Measurements from ENCODE around the gene CTXN1.
"Not testable (repeated sequence)": the region's sequence is repeated elsewhere in the genome, so short reads cannot be mapped to it uniquely, and the experiment has no call there.

Gene CTXN1

DNA sequence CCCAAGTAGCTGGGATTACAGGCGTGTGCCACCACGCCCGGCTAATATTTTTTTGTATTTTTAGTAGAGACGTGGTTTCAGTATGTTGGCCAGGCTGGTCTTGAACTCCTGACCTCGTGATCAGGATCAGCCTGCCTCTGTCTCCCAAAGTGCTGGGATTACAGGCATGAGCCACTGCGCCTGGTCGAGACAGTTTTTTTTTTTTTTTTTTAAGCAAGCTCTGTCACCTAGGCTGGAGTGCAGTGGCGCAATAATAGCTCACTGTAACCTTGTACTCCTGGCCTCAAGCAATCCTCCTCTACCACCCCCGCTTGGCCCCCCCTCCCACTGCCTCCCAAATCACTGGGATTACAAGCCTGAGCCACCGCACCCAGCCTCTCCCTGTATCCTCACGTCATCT, 28.6 kb downstream of the CTXN1 start:
- DNase-seq: no peak

DNA sequence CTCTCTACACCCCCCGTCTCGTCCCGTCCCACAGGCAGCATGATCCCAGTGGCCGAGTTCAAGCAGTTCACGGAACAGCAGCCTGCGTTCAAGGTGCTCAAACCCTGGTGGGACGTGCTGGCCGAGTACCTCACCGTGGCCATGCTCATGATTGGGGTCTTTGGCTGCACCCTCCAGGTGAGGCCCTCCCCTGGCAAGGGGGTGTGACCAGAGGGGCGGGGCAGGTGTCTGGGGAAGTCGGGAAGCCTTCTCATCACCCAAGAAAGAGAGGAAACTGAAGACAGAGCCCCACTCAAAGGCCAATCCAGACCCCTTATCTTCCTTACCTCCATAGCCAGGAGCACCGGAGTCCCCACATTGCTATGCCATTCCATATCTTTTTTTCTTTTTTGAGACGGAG, 30.4 kb downstream of the CTXN1 start:
- DNase-seq: no peak

DNA sequence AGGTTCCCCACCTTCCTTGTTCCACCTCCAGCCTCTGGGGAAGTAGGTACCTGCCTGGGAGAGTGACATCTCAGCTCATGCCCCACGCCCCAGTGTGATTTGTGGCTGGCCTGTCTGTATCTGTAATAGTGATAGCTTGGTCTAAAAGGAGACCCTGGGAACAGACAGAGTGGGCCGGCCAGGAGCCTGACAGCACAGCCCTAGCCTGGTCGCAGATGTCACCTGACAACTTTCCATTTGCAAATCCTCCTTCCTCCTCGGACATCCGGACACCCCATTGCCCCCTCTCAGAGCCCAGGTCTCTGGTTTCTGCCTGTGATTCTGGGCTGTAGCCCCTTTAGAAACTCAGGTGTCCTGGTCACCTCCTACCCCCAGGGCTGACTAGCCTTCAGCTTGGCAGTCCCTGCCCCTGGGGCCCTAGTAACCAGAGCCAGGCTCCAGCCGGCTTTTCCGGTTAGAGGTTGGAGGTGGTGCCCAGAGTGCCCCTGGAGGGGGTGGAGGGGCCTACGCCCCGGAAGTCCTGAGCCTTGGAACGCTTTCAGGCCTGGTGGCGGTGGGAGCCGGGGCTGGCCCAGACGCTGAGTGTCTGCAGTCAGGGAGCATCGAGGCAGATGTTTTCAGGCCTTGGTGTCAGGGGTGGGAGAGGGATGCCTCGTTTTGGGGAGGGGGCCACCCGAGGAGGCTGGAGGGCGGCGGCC, 31.2 kb downstream of the CTXN1 start:
- DNase-seq: no peak

DNA sequence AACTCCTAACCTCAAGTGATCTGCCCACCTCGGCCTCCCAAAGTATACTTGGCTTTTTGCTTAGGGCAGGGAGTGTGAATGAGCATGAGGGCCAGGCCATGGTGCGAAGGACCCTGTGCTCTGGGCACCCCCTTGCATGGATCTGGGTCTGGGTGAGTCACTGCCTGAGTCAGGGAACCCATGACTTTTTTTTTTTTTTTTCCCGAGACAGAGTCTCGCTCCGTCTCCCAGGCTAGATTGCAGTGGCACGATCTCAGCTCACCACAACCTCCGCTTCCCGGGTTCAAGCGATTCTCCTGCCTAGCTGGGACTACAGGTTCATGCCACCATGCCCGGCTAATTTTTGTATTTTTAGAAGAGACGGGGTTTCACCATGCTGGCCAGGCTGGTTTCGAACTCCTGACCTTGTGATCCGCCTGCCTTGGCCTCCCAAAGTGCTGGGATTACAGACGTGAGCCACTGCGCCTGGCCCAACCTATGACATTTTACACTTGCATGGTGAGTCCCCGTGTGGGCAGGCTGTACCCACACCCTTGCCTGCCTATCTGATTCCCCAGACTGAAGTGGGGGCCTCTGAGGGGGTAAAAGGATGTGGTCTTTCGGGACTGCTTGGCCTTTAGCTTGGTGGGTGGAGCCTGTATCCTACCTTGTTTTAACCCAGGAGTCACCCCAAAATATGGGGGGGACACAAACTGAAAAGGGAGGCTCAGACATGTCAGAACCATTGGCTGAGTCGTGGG, 32.4 kb downstream of the CTXN1 start:
- DNase-seq: not testable (repeated sequence)

DNA sequence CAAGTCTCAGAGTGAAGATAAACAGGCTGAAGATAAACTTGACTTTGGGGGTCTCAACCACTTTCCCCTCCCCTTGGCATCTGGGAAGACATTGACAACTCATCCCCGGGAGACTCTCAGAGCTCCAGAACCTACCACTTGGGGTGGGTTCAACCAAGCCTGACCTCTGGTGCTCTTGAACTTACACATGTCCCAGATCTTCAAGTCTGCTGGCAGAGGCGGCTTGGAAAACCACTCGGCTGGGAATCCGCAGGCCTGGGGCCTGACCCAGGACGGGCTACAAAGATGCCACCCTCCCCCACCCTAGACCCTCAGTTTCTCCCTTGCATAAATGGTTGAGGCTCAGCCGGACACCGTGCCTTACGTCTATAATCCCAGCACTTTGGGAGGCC, 37.1 kb downstream of the CTXN1 start:
- no peak for DNase-seq

DNA sequence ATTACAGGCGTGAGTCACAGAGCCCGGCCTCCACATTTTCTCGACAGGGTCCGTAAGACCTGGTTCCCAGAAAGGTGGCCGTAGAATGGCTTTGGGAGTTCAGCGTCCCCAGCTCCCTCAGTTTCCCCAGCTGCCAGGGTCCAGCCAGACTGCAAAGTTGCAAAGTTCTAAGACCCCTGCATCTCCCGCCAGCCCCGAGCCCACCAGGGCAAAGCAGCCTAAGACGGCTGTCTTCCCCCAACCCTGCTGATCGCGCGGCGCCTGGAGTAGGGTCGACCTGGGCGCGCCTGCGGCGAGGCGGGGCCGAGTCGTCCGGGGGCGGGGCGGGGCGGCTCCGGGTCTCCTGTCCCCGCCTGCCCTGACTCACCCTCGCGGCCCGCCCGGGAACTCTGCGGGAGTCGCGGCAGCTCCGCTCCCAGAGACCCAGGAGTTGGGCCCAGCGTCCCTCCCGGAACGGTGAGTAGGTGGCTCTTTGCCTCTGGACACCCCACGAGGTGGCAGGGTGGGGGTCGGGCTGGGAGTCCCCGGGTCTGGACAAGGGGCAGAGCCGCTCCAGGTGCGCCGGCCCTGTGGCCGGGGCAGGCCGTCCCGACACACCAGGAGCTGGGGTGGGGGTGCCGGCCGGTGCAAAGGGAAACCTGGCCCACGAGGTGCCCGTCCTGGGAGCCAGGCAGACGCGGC, 37.6 kb downstream of the CTXN1 start, which contains the start of gene LRRC8E:
Gene LRRC8E (plus strand): TSS at position 366 of the 681 bp plus-strand sequence. CDS start 7,094 bp downstream, outside the sequence.
- DNase-seq: no peak

DNA sequence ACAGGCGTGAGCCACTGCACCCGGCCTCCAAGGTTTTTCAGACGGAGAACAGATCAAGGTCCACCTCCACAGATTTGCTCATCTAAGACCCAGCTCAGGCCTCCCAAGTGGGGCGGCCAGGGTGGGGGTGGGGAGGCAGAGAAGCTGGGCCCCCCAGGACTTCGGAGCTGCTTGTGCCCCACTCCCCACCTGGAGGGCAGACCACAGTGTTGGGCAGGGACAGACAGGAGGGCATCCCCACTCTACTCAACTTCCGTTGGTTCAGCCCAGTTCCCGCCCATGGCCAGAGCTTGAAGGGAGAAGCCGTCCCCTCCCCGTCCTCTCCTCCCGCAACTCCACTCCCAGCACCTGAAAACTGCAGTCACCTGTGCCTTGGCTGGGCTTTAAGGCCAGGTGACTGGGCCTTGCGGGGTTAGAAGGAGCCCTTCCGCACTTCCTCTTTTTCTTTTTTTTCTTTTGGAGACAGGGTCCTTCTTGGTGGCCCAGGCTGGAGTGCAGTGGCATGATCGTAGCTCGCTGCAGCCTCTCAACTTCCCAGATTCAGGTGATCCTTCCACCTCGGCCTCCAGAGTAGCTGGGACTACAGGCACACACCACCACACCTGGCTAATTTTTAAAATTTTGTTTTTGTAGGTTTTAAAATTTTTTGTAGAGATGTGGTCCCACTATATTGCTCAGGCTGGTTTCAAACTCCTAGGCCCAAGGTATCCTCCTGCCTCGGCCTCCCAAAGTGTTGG, 38.4 kb downstream of the CTXN1 start:
- DNase-seq: no peak

DNA sequence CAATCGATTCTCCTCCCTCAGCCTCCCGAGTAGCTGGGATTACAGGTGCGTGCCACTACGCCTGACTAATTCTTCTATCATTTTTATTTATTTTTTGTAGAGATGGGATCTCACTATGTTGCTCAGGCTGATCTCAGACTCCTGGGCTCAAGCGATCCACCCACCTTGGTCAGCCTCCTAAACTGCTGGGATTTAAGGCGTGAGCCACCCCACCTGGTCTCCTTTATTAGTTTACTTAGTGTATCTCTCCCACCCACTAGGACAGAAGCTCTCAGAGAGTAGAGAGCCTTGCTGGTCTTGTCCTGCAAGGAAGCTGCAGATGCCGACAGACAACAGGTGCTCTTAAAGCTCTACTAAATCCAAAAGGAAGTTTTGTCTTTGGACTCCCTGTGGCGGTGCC, 40.1 kb downstream of the CTXN1 start:
- no peak for DNase-seq

DNA sequence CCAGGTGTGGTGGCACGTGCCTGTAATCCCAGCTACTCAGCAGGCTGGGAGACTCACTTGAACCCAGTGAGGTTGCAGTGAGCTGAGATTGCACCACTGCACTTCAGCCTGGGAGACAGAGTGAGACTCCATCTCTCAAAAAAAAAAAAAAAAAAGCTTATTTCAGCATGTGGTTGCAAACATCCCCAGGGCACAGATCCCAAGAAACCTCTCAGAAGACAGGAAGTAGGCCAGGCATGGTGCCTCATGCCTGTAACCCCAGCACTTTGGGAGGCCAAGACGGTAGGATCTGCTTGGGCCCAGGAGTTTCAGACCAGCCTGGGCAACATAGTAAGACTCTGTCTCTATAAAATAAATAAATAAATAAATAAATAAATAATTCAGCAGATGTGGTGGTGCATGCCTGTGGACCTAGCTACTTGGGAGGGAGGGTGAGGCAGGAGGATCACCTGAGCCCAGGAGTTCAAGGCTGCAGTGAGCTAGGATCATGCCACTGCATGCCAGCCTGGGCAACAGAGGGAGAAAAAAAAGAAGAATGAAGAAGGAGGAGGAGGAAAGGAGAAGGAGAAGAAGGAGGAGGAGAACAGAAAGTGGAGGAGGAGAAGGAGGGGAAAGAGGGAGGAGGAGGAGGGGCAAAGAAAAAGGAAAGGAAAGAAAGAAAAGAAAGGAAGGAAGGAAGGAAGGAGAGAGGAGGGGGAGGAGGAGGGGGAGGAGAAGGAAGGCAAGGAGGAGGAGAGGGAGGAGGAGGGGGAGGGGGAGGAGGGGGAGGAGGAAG, 42.0 kb downstream of the CTXN1 start:
- DNase-seq: no peak

DNA sequence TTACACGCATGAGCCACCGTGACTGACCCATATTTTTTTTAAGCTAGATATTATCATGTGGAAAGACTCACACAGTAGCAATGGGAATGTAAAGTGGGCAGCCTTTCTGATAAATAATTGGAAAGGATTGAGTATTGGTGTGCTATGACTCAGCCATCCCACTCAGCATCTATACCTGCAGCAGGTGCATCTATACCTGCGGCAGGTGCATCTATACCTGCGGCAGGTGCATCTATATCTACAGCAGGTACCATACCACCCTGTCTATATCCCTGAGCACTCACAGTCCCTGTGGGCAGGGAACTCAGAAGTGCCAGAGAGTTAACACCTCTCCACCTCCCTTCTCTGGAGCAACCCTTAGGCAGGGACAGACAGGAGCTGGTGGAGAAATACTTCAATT, 42.8 kb downstream of the CTXN1 start:
- no peak for DNase-seq

DNA sequence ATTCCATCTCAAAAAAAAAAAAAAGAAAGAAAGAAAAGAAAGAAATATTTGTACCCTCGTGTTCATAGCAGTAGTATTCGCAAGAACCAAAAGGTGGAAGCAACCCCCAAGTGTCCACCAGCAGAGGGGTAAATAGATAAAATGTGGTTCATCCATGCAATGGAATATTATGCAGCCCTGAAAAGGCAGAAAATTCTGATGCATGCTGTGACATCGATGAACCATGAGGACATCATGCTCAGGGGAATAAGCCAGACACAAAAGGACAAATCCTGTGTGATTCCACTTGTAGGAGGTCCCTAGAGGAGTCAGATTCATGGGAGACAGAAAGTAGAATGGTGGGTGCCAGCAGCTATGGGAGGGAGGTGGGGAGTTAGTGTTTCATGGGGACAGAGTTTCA, 44.0 kb downstream of the CTXN1 start:
- no peak for DNase-seq

DNA sequence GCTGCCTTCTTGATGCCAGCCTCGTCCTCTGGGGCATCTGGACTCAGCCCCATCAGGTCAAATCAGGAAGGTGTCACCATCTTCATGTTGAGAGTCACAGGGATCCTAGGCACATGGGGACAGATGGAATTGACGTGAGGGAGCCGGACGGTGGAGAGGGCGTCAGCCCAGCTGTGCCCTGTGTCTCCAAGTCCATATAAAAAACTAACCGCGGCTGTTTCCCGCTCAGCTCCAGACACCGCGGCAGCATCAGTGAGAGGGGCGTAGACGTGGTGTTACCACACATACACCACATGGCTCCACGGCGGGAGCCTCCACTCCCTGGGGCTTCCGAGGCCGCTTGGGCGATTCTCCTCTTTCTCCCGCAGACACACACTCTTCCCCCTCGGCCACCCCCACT, 46.1 kb downstream of the CTXN1 start:
- no peak for DNase-seq

DNA sequence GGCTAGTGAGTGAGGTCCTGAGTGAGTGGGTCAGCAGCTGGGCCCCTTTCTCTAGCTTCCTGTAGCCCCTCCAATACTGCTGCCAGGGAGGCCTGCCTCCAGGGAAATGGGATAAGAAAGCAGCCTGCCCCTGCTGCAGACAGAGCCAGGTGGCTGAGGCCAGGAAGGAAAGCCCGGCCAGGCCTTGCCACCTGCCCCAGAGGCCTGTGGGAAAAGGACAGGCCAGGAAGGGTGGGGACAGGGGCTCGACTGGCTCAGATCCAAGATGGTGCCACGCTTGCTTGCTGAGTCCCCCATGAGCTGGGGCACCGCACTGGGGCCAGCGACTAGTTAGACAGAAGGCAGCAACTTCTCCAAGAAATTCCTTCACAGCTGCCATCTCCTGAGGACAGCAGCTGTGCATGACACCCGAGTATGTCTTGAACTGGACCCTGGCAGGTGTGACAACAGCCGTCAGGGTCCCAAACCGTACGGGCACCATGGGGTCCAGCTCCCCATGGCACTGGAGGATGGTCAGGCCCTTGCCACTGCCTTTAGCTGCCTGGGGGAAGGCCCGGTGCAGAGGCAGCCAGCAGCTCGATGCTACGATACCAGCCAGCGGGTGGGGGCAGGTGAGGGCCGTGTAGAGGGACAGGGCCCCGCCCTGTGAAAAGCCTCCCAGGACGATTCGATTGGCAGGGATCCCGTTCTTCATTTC, 46.7 kb downstream of the CTXN1 start:
- no peak for DNase-seq

DNA sequence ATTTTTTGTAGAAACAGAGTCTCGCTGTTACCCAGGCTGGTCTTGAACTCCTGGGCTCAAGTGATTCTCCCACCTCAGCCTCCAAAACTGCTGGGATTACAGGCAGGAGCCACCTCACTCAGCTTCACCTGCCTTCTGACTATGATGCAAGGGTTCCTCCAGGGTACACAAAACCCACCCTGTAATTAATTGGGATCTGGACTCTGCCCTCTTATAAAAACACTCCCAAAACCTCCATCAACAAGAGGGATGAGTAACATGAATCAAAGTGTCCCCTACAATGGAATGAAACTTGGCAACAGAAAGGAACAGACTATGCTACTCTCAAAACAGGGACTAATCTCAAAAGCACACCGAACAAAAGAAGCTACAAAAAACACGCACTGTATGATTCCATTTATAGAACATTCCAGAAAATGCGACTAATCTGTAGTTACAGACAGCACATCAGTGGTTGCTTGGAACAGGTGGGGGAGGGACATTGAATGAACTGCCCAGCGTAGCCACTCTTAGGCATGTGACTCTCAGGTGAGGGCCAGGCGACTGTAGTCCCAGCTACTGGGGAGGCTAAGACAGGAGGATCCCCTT, 48.6 kb downstream of the CTXN1 start:
- DNase-seq: no peak

DNA sequence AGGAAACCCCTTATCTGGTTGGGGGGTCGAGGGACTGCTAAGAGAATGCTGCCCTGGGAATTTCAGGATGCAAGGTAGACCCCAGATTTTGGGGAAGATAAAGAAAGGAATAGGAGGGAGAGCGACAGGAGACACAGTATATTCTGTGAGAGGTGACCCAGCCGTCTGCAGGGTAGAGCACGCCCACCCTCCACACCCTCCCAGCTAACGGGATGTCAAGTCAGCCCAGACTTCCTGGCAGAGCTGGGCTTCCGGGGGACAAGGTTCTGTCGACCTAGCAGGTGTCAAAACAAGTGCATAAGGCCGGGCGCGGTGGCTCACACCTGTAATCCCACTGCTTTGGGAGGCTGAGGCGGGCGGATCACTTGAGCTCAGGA, 51.0 kb downstream of the CTXN1 start:
- no peak for DNase-seq
